SK-N-DZ (cell line): ENCODE results near the gene IL1RL1. TPM values are rescaled to one million over a fixed set of nuclear protein-coding genes. Genes with fewer than 3 reads are reported as not detected.

Experiments used
- DNase-seq: peaks from one replicate; pipeline ENCODE4 v3.0.0-alpha.2; 2015; ENCODE audit warnings: low spot score
- polyA plus RNA-seq, 2 experiments: library from polyadenylated mRNA; depleted of rRNA; stranded (reverse); fragments of >200 nt; gene quantifications; 2 replicates each; pipeline ENCODE4 v1.2.3, GENCODE V29; 2014

Gene IL1RL1
- polyA plus RNA-seq (2014; cell fraction: cytosol; rRNA removed), result not detected in 2 replicates
- polyA plus RNA-seq (2014; cell fraction: nucleus; rRNA removed), result not detected in 2 replicates

GRCh38 chr2:102310964-102311640, at the start of gene IL1RL1:
TSS of gene IL1RL1 (plus strand) at chr2:102311563. CDS start at chr2:102338265, 26,702 bp downstream.
- DNase-seq, result no peak

- DNase-seq, result no peak
These were observed 48.9 kb upstream of the IL1RL1 start for GRCh38 chr2:102262216-102263129.

- no peak for DNase-seq
These were observed 46.4 kb upstream of the IL1RL1 start for GRCh38 chr2:102264952-102265351.

GRCh38 chr2:102266204-102266603, 45.2 kb upstream of the IL1RL1 start:
- no peak for DNase-seq

- no peak for DNase-seq
These were observed 43.6 kb upstream of the IL1RL1 start for GRCh38 chr2:102267774-102268173.

GRCh38 chr2:102268510-102269199, 42.7 kb upstream of the IL1RL1 start:
- DNase-seq, result no peak

- DNase-seq, result no peak
These were observed 42.2 kb upstream of the IL1RL1 start for GRCh38 chr2:102269200-102269524.

GRCh38 chr2:102271844-102272243, 39.5 kb upstream of the IL1RL1 start:
- DNase-seq, result no peak

- no peak for DNase-seq
These were observed 37.6 kb upstream of the IL1RL1 start for GRCh38 chr2:102273619-102274211.

GRCh38 chr2:102276549-102277201, 34.7 kb upstream of the IL1RL1 start:
- no peak for DNase-seq

GRCh38 chr2:102277202-102277700, 34.1 kb upstream of the IL1RL1 start:
- no peak for DNase-seq

- no peak for DNase-seq
These were observed 32.5 kb upstream of the IL1RL1 start for GRCh38 chr2:102278720-102279390.

- DNase-seq, result no peak
These were observed 32.0 kb upstream of the IL1RL1 start for GRCh38 chr2:102279391-102279735.

GRCh38 chr2:102282678-102283091, 28.7 kb upstream of the IL1RL1 start:
- no peak for DNase-seq

- DNase-seq, result no peak
These were observed 27.4 kb upstream of the IL1RL1 start for GRCh38 chr2:102283996-102284395.

GRCh38 chr2:102284611-102285010, 26.8 kb upstream of the IL1RL1 start:
- DNase-seq, result no peak

- no peak for DNase-seq
These were observed 26.0 kb upstream of the IL1RL1 start for GRCh38 chr2:102285368-102285767.

- DNase-seq, result no peak
These were observed 25.3 kb upstream of the IL1RL1 start for GRCh38 chr2:102286041-102286440.

- no peak for DNase-seq
These were observed 22.2 kb upstream of the IL1RL1 start for GRCh38 chr2:102289129-102289528.

GRCh38 chr2:102290594-102290993, 20.8 kb upstream of the IL1RL1 start:
- DNase-seq, result no peak
